WTC11 (cell line): ENCODE results near the gene LRRC8D.

ENCODE experiments used
- ATF3 ChIP-seq: sonication (generic); formaldehyde crosslinking; conservative IDR thresholded peaks from 2 replicates; pipeline ENCODE4 v1.8.1; 2022; ENCODE audit warnings: mild to moderate bottlenecking, missing genetic modification reagents
- ELF4 ChIP-seq: sonication (generic); formaldehyde crosslinking; IDR thresholded peaks from 2 replicates; pipeline ENCODE4 v1.8.1; 2022; ENCODE audit warnings: low read depth, mild to moderate bottlenecking, moderate library complexity, missing genetic modification reagents
- JAZF1 ChIP-seq: fragments of 250-450 bp; sonication (Bioruptor Pico); IDR thresholded peaks from 2 replicates; pipeline ENCODE4 v1.9.0; 2021; ENCODE audit warnings: moderate library complexity, mild to moderate bottlenecking, inconsistent platforms
- TF ChIP-seq, protein P1 (sequence below): sonication (generic); formaldehyde crosslinking; IDR thresholded peaks from 2 replicates; pipeline ENCODE4 v1.8.0; 2023; ENCODE audit warnings: missing genetic modification reagents
- TF ChIP-seq, protein P2 (sequence below): fragments of 200-600 bp; IDR thresholded peaks from 2 replicates; pipeline ENCODE4 v1.8.0; 2022; ENCODE audit warnings: antibody characterized with exemption

DNA sequence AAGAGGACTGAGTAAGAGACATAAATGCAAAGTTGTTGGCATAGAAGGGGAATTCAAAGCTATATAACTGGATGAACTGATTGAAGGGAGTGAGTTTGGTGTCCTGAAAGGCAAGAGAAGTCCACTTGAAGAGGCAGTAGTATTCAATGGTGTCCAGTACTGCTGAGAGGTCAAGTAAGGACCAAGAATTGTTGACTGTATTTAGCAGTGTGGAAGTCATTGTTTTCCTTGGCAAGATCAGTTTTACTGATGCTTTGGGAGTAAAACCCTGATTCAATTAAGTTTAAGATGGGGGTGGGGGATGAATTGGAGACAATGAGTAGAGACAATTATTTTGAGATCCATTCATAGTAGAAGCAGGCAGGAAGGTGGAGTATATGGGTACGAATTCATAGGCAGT lies 5.8 kb upstream of the LRRC8D start:
- no peak for TF ChIP-seq JAZF1
- TF ChIP-seq, protein P1, sequence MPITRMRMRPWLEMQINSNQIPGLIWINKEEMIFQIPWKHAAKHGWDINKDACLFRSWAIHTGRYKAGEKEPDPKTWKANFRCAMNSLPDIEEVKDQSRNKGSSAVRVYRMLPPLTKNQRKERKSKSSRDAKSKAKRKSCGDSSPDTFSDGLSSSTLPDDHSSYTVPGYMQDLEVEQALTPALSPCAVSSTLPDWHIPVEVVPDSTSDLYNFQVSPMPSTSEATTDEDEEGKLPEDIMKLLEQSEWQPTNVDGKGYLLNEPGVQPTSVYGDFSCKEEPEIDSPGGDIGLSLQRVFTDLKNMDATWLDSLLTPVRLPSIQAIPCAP (CRISPR knock-in tag): no peak
- no peak for TF ChIP-seq ATF3
- no peak for TF ChIP-seq ELF4 (CRISPR knock-in tag)
- TF ChIP-seq, protein P2, sequence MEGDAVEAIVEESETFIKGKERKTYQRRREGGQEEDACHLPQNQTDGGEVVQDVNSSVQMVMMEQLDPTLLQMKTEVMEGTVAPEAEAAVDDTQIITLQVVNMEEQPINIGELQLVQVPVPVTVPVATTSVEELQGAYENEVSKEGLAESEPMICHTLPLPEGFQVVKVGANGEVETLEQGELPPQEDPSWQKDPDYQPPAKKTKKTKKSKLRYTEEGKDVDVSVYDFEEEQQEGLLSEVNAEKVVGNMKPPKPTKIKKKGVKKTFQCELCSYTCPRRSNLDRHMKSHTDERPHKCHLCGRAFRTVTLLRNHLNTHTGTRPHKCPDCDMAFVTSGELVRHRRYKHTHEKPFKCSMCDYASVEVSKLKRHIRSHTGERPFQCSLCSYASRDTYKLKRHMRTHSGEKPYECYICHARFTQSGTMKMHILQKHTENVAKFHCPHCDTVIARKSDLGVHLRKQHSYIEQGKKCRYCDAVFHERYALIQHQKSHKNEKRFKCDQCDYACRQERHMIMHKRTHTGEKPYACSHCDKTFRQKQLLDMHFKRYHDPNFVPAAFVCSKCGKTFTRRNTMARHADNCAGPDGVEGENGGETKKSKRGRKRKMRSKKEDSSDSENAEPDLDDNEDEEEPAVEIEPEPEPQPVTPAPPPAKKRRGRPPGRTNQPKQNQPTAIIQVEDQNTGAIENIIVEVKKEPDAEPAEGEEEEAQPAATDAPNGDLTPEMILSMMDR: no peak
